K562 (cell line): ENCODE measurements around the gene TRIM10. TPM values are rescaled to one million over a fixed set of nuclear protein-coding genes. Genes with fewer than 3 reads are reported as not detected.
"Not testable (repeated sequence)": the region's sequence is repeated elsewhere in the genome, so short reads cannot be mapped to it uniquely, and the experiment has no call there.

ENCODE experiments used
- ATAC-seq: fragments of 200-7000 bp; cut with Tn5 transposase; 3 replicates; pipeline ENCODE4 v1.9.1; 2020; ENCODE audit warnings: moderate library complexity
- BruUV-seq: library from RNA; stranded (reverse); fragments of 400-500 nt; replicated peaks from 2 replicates; lab custom pipeline; 2021; lab: Mats Ljungman, UMichigan
- CTCF ChIA-PET: fragments of 300-600 bp; formaldehyde crosslinking; extraction: SDS; loops from one replicate; lab custom pipeline; 2021; ENCODE audit warnings: low intra/inter-chr PET ratio; lab: Yijun Ruan, JAX
- POLR2A ChIA-PET: fragments of 300-600, 350-650 bp; sonication (Branson Sonifier 250); formaldehyde crosslinking; extraction: SDS; loops from one replicate; lab custom pipeline; 2021; ENCODE audit warnings: antibody characterized with exemption, inconsistent platforms; lab: Yijun Ruan, JAX
- DNase-seq, 4 experiments: peaks; one replicate each; pipeline versions ENCODE4 v3.0.0 to v3.0.0-alpha.2; 2011 to 2018; ENCODE audit warnings: low spot score in 3 of 4, mixed read lengths in 3 of 4; ENCODE audit errors: extremely low read depth in 1 of 4
- FAIRE-seq: peaks from 2 replicates; lab custom pipeline; 2011; peaks lifted over from hg19 to GRCh38; lab: Jason Lieb, UNC
- H2AFZ ChIP-seq: 2 replicates; pipeline ENCODE4 v1.6.0; 2011; ENCODE audit warnings: low read depth, low read length, control low read depth, inconsistent platforms
- H3K27ac ChIP-seq: fragments of 200-600 bp; 3 replicates; pipeline ENCODE4 v1.8.0; 2011; ENCODE audit warnings: low read depth, mild to moderate bottlenecking, control low read depth, inconsistent platforms, low read length, moderate library complexity, mixed read lengths; ENCODE audit errors: extremely low read depth
- H3K27me3 ChIP-seq, 2 experiments: fragments of 300-600 bp in 1 of 2; 2 replicates in 1 of 2; 3 replicates in 1 of 2; pipeline versions ENCODE4 v1.6.0 to v1.8.0; 2011; ENCODE audit warnings: inconsistent platforms in 2 of 2, low read length in 2 of 2, mild to moderate bottlenecking in 1 of 2, mixed read lengths in 1 of 2, moderate library complexity in 1 of 2; ENCODE audit not compliant: control insufficient read depth in 2 of 2, insufficient read depth in 2 of 2
- H3K36me3 ChIP-seq: fragments of 300-600 bp; 3 replicates; pipeline ENCODE4 v1.8.0; 2011; ENCODE audit warnings: mild to moderate bottlenecking, low read length, inconsistent platforms; ENCODE audit not compliant: control insufficient read depth, insufficient read depth
- H3K4me1 ChIP-seq, 2 experiments: fragments of 200-600 bp in 1 of 2; replicated peaks in 1 of 2; 2 replicates in 1 of 2; 3 replicates in 1 of 2; pipeline versions ENCODE4 v1.5.1 to v1.8.0; 2011; ENCODE audit warnings: inconsistent platforms in 2 of 2, low read length in 2 of 2, mild to moderate bottlenecking in 1 of 2, mixed read lengths in 1 of 2, moderate library complexity in 1 of 2; ENCODE audit not compliant: control insufficient read depth in 2 of 2, insufficient read depth in 2 of 2
- H3K4me2 ChIP-seq: 2 replicates; pipeline ENCODE4 v1.6.1; 2011; ENCODE audit warnings: low read length, control low read depth, inconsistent platforms, mixed read lengths; ENCODE audit not compliant: insufficient read depth
- H3K4me3 ChIP-seq: fragments of 200-600 bp; sonication (generic), shearing (Covaris generic); 2 replicates; pipeline ENCODE4 v1.5.1; 2016; ENCODE audit warnings: control low read depth, inconsistent platforms
- H3K79me2 ChIP-seq: fragments of 200-600 bp; 3 replicates; pipeline ENCODE4 v1.8.0; 2011; ENCODE audit warnings: low read length, inconsistent platforms; ENCODE audit not compliant: control insufficient read depth, insufficient read depth
- H3K9ac ChIP-seq, 2 experiments: 2 replicates each; pipeline versions ENCODE4 v1.6.0 to v1.6.1; 2011; ENCODE audit warnings: low read depth in 2 of 2, low read length in 2 of 2, control low read depth in 1 of 2, inconsistent platforms in 1 of 2, mild to moderate bottlenecking in 1 of 2, mixed read lengths in 1 of 2; ENCODE audit not compliant: insufficient read depth in 1 of 2
- H3K9me1 ChIP-seq: one replicate; pipeline ENCODE4 v1.6.0; 2011; ENCODE audit warnings: inconsistent platforms, mild to moderate bottlenecking, low read length, moderate library complexity; ENCODE audit not compliant: control insufficient read depth, insufficient read depth
- H3K9me3 ChIP-seq: replicated peaks from 2 replicates; pipeline ENCODE4 v1.5.1; 2011; ENCODE audit warnings: low read depth, low read length, inconsistent platforms; ENCODE audit not compliant: control insufficient read depth, insufficient read depth
- H4K20me1 ChIP-seq: replicated peaks from 2 replicates; pipeline ENCODE4 v1.6.1; 2011; ENCODE audit warnings: low read length, inconsistent platforms, mixed read lengths; ENCODE audit not compliant: control insufficient read depth, insufficient read depth
- EGR1 ChIP-seq: fragments of 450-650 bp; conservative IDR thresholded peaks from 2 replicates; pipeline ENCODE4 v1.6.1; 2017; ENCODE audit warnings: mild to moderate bottlenecking
- EHMT2 ChIP-seq: fragments of 450-650 bp; IDR thresholded peaks from 2 replicates; pipeline ENCODE4 v1.6.1; 2018; ENCODE audit warnings: antibody characterized with exemption
- LARP7 ChIP-seq: fragments of 450-650 bp; IDR thresholded peaks from 2 replicates; pipeline ENCODE4 v1.6.1; 2016
- RAD21 ChIP-seq, 2 experiments: fragments of 250-450 bp in 1 of 2; fragments of 450-650 bp in 1 of 2; sonication (Bioruptor Pico) in 1 of 2; formaldehyde crosslinking in 1 of 2; IDR thresholded peaks in 1 of 2; conservative IDR thresholded peaks in 1 of 2; 2 replicates each; pipeline versions ENCODE4 v1.4.0 to v1.8.0; 2020 to 2022; ENCODE audit warnings: mild to moderate bottlenecking in 2 of 2, moderate library complexity in 1 of 2
- TBP ChIP-seq: optimal IDR thresholded peaks from 2 replicates; pipeline ENCODE3; 2011; ENCODE audit warnings: low read depth, low read length, improper control_type of control experiment
- WGBS: fragments of 100-300 bp; shearing (Covaris generic); methylation state at CpG from one replicate; pipeline ENCODE4 v1.1.6; 2016; ENCODE audit warnings: low coverage, mixed read lengths; ENCODE audit not compliant: insufficient coverage; ENCODE audit errors: missing lambda C conversion rate; 5-methylcytosine and 5-hydroxymethylcytosine counted together
- in situ Hi-C: fragments of 300-500 bp; cut with MboI; formaldehyde crosslinking; loops from 4 replicates; pipeline ENCODE4 v1.15.0; 2018; ENCODE audit warnings: inconsistent platforms, mixed read lengths
- intact Hi-C: fragments of 100-400 bp; cut with micrococcal nuclease; formaldehyde crosslinking; loops from 2 replicates; pipeline ENCODE4 v1.14.2; 2022
- polyA plus RNA-seq, 8 experiments: library from polyadenylated mRNA; depleted of rRNA in 4 of 8; stranded (reverse) in 5 of 8; unstranded in 3 of 8; fragments of >200 nt; fragmentation: Nextera tagmentation in 2 of 8; fragmentation: Illumina TruSeq in 1 of 8; extraction: Ambion mirVana in 2 of 8; extraction: Trizol in 1 of 8; gene quantifications; 2 replicates each; pipeline versions ENCODE4 v1.2.1 to v1.2.3, GENCODE V29; 2011 to 2014; ENCODE audit warnings: inconsistent platforms in 1 of 8, missing spikeins in 1 of 8
- total RNA-seq, 7 experiments: library from RNA; depleted of rRNA in 6 of 7; stranded (reverse); fragments of >200 nt in 6 of 7; fragmentation: Illumina TruSeq in 2 of 7; extraction: Trizol in 2 of 7; gene quantifications; 2 replicates each; pipeline versions ENCODE4 v1.2.1 to v1.2.3, GENCODE V29; 2011 to 2021; ENCODE audit warnings: low replicate concordance in 1 of 7
- TF ChIP-seq, protein P1 (sequence below): IDR thresholded peaks from 2 replicates; pipeline ENCODE4 v1.6.1; 2016; ENCODE audit warnings: missing genetic modification characterization, missing compliant biosample characterization

The TRIM10 gene
- total and polyA plus RNA-seq, 9 of the 15 experiments (the other 6 are each of a cell fraction or from before 2014, with no cell fraction given): 0.15 to 0.90 (median 0.36) TPM

DNA sequence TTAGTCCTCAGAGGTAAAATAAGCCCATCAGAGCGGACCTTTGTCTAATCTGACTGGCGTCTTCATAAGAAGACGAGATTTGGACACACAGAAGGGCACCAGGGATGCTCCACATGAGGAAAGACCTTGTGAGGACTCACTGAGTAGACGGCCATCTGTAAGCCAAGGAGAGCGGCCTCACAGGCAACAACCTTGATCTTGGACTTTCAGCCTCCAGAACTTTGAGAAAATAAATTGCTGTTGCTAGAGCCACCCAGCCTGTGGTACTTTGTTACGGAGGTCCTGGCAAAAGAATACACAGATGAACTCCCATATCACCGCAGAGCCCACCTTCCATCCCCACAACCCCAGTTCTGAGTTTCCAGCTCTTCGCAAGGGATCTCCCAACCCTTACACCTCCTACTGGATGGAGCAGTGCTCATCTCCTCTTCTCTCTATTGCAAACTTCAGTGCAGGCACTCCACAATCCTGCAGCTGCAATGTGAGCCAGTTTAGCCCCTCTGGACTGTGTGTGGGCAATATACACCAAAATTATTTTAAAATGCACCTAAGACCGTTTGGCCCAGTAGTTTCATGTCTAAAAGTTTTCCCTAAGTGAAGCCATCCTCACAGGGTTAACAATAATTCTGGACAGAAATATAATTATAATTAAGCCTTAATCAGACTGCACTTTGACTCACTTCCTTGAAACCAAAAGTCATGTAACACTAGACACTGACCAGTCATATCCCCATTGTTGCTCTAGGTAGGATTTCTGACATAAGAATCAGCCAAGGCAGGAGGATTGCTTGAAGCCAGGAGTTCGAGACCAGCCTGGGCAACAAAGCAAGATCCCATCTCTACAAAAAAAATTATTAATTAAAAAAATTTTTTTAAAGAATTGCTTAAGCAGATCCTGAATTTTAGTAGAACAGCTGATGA is 39.3 kb downstream of the TRIM10 start:
- Histone ChIP-seq H3K9me1 (no peaks in the 10 kb centered on the region), H3K4me3 (no peak overlapping the region), H3K36me3 (no peaks in the 10 kb centered on the region), H3K9ac (no peak overlapping the region), H3K27ac (no peak overlapping the region), H4K20me1 (no peaks in the 10 kb centered on the region), H3K79me2 (no peaks in the 10 kb centered on the region), H3K4me1 (peaks cover 4% of the 10 kb centered on the region in 2 experiments; a peak in 1 of 5 replicates), H3K4me2 (no peak overlapping the region), H2AFZ (no peak overlapping the region), H3K27me3 (peaks cover 4 to 10% of the 10 kb centered on the region in 2 experiments; a peak in 2 of 5 replicates), H3K9me3 (no peaks in the 10 kb centered on the region)
- no peak for DNase-seq
- in situ Hi-C loops (no loop called here), intact Hi-C loops (no loop called here)
- no TSS peak for BruUV-seq
- no peak for FAIRE-seq
- POLR2A ChIA-PET: no interaction called here
- CTCF ChIA-PET: no interaction called here
- 20% methylated on average over 10 of the region's 10 CpGs for WGBS
- peak; percentile 57; the same call in 2 of the 3 replicates for ATAC-seq
- no peak for TF ChIP-seq RAD21 (CRISPR knock-in tag; conservative IDR thresholded peaks at IDR 0.05 in 1 of 2, IDR thresholded peaks at IDR 0.05 in 1 of 2)
- TF ChIP-seq EHMT2: no peak
- TF ChIP-seq TBP: no peak
- no peak for TF ChIP-seq EGR1

DNA sequence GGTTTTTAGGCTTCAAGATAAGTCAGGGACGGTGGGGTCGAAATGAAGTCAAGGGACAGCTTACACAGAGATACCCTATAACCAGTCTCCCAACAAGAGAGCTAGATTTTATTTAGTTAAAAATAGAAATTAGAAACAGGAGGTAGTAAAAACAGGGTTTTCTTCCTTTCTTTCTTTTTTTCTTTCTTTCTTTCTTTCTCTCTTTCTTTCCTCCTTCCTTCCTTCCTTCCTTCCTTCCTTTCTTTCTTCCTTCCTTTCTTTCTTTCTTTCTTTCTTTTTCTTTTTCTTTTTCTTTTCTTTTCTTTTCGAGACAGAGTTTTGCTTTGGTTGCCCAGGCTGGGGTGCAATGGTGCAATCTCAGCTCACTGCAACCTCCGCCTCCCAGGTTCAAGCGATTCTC is 42.3 kb downstream of the TRIM10 start:
- H3K9me3 ChIP-seq, H3K4me2 ChIP-seq, H3K36me3 ChIP-seq, DNase-seq, H3K9me1 ChIP-seq, FAIRE-seq, H3K9ac ChIP-seq, H3K79me2 ChIP-seq, H4K20me1 ChIP-seq, H3K4me1 ChIP-seq, BruUV-seq, in situ Hi-C loops, H3K27ac ChIP-seq, H3K27me3 ChIP-seq, H3K4me3 ChIP-seq, ATAC-seq, H2AFZ ChIP-seq, POLR2A ChIA-PET: not testable (repeated sequence)
- TF ChIP-seq, protein P1, sequence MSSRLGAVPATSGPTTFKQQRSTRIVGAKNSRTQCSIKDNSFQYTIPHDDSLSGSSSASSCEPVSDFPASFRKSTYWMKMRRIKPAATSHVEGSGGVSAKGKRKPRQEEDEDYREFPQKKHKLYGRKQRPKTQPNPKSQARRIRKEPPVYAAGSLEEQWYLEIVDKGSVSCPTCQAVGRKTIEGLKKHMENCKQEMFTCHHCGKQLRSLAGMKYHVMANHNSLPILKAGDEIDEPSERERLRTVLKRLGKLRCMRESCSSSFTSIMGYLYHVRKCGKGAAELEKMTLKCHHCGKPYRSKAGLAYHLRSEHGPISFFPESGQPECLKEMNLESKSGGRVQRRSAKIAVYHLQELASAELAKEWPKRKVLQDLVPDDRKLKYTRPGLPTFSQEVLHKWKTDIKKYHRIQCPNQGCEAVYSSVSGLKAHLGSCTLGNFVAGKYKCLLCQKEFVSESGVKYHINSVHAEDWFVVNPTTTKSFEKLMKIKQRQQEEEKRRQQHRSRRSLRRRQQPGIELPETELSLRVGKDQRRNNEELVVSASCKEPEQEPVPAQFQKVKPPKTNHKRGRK: peak; percentile 93
- TF ChIP-seq LARP7: 0 out of 2 replicates have a peak, but pooled peaks have one; percentile 17
- WGBS: 6% methylated on average over 3 of the region's 5 CpGs
- intact Hi-C loops: loop anchor here (5.0 kb wide), 1 partner anchor 279 kb away; no protein-coding TSS in a partner anchor
- CTCF ChIA-PET: interaction anchor here (1.1 kb wide), 1 partner anchor 13 kb away, joined by 4 read pairs; no protein-coding TSS in a partner anchor
